22Rv1 (cell line): ENCODE data around the gene PNPLA8.

Experiments
- H3K27ac ChIP-seq: fragments of 450-650 bp; 2 replicates; pipeline ENCODE4 v1.5.1; 2017
- ZFX ChIP-seq: fragments of 450-650 bp; IDR thresholded peaks from 2 replicates; pipeline ENCODE4 v1.6.1; 2017; ENCODE audit warnings: antibody characterized with exemption, borderline replicate concordance
- TF ChIP-seq, protein P1 (sequence below): fragments of 450-650 bp; IDR thresholded peaks from 2 replicates; pipeline ENCODE4 v1.5.1; 2017; ENCODE audit warnings: mild to moderate bottlenecking

PNPLA8 gene

DNA sequence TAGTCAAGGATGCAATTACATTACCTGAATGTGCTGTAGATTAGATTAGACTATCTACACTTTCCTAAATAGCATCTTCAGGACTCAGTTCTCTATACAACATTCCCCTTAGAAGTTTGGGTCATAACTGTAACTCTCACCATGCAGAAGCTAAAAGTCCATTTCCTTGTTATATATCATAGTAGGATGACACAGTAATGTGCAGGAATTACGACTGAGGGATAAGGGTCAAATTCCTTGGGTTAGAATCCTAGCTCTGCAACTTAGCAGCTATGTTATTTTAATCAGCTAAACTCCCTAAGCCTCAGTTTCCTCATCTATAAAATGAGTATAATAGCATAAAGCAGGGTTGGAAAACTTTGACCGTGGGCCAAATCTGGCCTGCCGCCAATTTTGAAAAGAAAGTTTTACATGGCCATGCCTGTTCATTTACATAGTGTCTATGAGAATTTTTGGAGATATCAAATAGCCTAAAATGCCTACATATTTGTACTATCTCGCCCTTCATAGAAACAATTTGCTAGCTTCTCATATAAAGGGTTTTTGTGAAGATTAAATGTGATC is 84.5 kb downstream of the PNPLA8 start:
- TF ChIP-seq, protein P1, sequence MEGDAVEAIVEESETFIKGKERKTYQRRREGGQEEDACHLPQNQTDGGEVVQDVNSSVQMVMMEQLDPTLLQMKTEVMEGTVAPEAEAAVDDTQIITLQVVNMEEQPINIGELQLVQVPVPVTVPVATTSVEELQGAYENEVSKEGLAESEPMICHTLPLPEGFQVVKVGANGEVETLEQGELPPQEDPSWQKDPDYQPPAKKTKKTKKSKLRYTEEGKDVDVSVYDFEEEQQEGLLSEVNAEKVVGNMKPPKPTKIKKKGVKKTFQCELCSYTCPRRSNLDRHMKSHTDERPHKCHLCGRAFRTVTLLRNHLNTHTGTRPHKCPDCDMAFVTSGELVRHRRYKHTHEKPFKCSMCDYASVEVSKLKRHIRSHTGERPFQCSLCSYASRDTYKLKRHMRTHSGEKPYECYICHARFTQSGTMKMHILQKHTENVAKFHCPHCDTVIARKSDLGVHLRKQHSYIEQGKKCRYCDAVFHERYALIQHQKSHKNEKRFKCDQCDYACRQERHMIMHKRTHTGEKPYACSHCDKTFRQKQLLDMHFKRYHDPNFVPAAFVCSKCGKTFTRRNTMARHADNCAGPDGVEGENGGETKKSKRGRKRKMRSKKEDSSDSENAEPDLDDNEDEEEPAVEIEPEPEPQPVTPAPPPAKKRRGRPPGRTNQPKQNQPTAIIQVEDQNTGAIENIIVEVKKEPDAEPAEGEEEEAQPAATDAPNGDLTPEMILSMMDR = no peak
- TF ChIP-seq ZFX = no peak
- no peak overlapping the region for H3K27ac ChIP-seq

DNA sequence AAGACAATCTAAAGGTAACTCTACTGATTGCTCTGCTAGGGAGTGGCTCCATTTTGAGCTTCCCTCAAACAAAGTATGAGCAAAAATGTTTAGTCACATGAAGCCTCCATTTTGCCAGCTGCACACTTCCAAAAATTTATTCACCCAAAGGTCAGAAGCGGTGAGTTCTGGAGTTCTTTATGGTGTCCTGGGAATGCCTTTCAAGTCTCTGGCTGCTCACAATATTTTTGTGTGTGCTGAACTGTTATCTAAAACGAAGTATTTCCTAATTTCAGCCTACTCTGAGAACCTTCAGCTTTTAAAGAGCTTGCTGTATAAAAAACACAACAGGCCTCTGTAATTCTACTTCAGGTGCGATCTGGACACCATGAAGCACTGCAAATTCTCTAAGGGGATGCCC is 85.3 kb downstream of the PNPLA8 start:
- no peak overlapping the region for H3K27ac ChIP-seq
- TF ChIP-seq, protein P1 = no peak
- TF ChIP-seq ZFX = no peak

DNA sequence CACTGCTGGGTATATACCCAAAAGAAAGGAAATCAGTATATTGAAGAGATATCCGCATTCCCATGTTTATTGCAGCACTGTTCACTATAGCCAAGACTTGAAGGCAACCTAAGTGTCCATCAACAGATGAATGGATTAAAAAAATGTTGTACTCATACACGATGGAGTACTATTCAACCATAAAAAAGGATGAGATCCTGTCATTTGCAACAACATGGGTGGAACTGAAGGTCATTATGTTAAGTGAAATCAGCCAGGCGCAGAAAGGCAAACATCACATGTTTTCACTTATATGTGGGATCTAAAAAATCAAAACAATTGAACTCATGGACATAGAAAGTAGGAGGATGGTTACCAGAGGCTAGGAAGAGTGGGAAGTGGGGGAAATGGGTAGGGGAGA is 89.0 kb downstream of the PNPLA8 start:
- TF ChIP-seq, protein P1 = no peak

DNA sequence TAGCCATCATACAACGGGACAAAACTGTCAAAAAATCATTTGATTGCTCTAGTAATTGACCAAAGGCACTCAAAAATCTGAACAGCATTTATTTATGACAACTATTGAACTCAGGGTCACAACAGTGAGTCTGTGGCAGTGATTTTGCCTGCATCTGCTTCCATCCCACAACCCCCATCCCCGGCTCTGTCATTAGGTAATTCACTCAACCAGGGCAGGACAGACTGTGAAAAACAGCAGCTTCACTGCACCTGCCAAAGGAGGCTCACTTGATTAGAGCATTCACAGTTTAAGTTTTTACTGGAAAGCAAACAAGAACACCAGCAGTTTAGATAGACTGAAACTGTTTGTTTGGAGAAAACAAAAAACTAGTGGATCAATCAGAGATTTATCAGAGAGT is 91.9 kb downstream of the PNPLA8 start:
- TF ChIP-seq, protein P1 = no peak
- TF ChIP-seq ZFX = no peak
- no peak overlapping the region for H3K27ac ChIP-seq

More for the DNA sequence above, 89.0 kb downstream of the PNPLA8 start:
- H3K27ac ChIP-seq = no peak overlapping the region

DNA sequence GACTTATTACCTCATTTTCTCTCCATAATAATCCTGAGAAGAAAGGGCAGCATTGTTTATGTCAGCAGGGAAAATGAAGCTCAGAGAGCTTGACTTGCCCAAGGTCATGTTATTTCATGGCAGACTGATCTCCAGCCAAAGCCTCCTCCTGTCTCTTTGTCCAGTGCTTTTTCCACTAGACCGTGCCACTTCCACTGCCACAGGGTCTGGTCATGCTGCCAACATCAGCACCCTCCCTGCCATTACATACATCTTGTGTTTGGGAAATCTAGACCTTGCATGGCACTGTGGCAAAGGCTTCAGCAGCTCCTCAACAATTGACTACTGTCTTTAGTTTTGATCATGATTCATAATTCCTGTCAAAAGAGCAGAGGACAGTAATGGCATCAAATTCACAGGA is 94.8 kb downstream of the PNPLA8 start:
- H3K27ac ChIP-seq = no peak overlapping the region
- TF ChIP-seq, protein P1 = no peak
- no peak for TF ChIP-seq ZFX

DNA sequence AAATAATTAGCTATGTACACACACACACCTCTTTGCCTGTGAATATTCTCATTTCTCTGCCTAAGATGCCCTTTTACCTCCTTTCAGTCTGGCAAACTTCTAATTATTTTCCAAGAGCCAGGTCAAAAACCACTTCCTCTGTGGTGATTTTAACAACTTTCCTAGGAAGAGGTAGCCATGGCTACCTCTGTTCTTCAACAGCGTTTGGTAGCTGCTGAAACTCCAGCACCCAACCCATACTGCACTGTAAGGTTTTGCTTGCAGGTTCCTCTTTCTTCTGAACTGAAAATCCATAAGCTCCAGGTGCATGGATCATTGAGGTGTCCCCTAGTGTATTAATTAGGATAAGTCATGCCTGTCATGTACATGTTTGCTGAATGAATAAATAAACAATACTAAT is 95.3 kb downstream of the PNPLA8 start:
- no peak for TF ChIP-seq ZFX
- no peak overlapping the region for H3K27ac ChIP-seq

DNA sequence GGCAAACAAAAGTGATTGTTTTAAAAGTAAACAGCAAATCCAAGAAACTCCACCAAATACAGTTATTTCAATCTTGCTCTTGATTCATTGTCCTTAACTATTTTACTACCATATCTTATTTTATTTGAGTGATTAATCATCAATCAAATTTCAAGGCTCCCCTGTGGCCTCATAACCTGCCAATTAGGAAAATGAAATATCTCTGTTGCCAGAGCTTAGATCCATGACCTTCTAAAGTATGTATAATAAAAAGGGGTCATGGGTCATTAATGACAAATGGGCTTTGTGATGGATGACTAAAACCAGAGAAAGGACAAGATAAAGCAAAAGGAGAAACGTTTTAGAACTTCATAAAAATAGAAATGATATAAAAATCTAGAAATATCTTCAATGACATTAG is 98.2 kb downstream of the PNPLA8 start:
- TF ChIP-seq ZFX = no peak
- TF ChIP-seq, protein P1 = no peak
- no peak overlapping the region for H3K27ac ChIP-seq

DNA sequence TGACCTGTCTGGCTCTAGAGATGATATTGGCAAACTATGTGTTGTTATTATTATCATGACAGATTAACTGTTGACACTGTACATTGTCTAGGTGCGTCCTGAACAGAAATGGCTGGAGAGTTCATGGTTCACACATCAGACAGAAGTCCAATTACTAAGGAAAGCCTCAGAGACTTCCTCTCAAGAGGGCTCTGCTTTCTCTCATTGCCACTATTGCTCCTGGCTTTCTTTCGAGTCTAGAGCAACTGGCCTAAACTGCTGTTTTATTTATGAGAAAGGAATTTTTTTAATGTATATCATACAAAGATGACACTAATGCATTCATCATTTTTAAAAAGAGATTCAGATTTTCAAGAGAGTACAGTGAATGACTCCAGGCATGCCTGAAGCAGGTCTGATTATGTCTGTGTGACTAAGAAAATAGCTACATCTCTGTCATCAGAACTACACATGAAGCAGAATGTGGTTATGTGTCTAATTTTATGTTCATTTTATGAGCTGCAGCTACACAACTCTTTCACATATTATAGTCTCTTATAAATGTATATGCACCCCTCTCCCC is 100.1 kb downstream of the PNPLA8 start:
- H3K27ac ChIP-seq = no peak overlapping the region
- TF ChIP-seq ZFX = no peak
- TF ChIP-seq, protein P1 = no peak
